Natural killer cell treated with Interleukin-12 subunit alpha and Interleukin-12 subunit beta and Interleukin-15 and Interleukin-18, amount 100 ng/mL, for 72 hours (primary cell): Measurements from ENCODE around the gene NPFFR1. TPM values are rescaled to one million over a fixed set of nuclear protein-coding genes. Genes with fewer than 3 reads are reported as not detected.

ENCODE experiments used
- ATAC-seq, 2 donors: fragments of 150-1000 bp; cut with Tn5 transposase in 1 of 2; sonication (Bioruptor Pico), chemical (Tn5 transposase) in 1 of 2; 2 replicates each; pipeline ENCODE4 v1.10.0; 2021
- DNase-seq: peaks from one replicate; pipeline ENCODE4 v3.0.0; 2022; ENCODE audit warnings: low spot score
- H3K27ac Mint-ChIP-seq, 2 donors: 1 replicate in 1 of 2; 2 replicates in 1 of 2; pipeline ENCODE4 v1.8.0; 2022; ENCODE audit warnings: mixed read lengths in 2 of 2, mild to moderate bottlenecking in 1 of 2, moderate library complexity in 1 of 2
- H3K27me3 Mint-ChIP-seq, 2 donors: 1 replicate in 1 of 2; 2 replicates in 1 of 2; pipeline ENCODE4 v1.8.0; 2022; ENCODE audit warnings: mixed read lengths in 2 of 2
- H3K36me3 Mint-ChIP-seq: one replicate; pipeline ENCODE4 v1.8.0; 2022; ENCODE audit warnings: mixed read lengths
- H3K4me1 Mint-ChIP-seq, 2 donors: 1 replicate in 1 of 2; 2 replicates in 1 of 2; pipeline ENCODE4 v1.8.0; 2022; ENCODE audit warnings: low read depth in 2 of 2, mixed read lengths in 2 of 2, mild to moderate bottlenecking in 1 of 2
- H3K4me3 Mint-ChIP-seq: one replicate; pipeline ENCODE4 v1.8.0; 2022; ENCODE audit warnings: mixed read lengths
- H3K9me3 Mint-ChIP-seq: 2 replicates; pipeline ENCODE4 v1.8.0; 2022; ENCODE audit warnings: mixed read lengths
- total RNA-seq, 2 donors: library from RNA; stranded (reverse); gene quantifications; one replicate each; pipeline ENCODE4 v1.2.3, GENCODE V29; 2022

The NPFFR1 gene
- total RNA-seq, 2 donors from 2014 or later: 0.02 TPM; not detected in 1

DNA sequence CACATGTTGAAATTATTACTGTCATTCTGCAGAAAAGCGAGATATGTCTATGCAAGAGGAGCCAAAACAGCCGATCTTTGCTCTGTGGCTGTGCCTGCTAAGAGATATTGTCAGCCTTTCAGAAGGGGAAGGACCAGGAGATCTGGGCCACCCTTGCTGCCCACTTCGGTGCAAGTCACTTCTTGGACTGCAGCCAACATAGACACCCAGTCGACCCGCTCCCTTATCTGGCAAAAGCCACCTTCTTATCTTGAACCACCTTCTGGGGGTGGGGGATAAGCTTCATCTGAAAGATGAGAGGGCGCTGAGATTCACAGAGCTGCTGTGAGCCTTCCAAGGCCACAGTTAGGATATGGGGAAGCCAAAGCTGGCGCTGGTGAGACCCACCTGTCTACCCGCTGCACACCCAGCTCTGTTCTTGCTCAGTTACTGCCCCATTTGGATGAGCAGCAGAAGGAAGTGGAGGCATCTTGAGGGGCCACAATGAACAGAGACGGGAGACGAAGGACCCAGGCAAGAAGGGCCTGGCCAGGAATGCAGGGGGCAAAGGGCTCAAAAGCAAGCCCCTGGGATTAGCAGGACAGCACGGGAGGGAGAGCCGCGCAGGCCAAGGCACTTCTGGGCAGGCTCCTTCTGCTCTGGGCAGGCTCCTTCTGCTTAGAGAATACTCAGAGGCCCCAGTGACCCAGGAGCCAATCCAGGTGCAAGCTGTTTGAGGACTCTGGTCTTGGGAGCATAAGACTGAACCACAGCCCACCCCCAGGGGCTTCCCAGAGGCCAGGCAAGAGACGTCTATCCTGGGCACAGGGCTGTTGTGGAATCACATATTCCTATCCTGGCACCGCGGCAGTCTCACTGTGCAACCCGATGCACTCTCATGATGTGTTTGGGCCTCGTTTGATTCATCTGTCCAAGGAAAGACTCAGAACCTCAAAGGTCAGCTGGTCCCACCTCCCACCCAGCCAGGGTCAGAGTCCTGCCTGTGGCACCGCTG lies 38.4 kb upstream of the NPFFR1 start:
- no peak overlapping the region for H3K4me3 Mint-ChIP-seq

DNA sequence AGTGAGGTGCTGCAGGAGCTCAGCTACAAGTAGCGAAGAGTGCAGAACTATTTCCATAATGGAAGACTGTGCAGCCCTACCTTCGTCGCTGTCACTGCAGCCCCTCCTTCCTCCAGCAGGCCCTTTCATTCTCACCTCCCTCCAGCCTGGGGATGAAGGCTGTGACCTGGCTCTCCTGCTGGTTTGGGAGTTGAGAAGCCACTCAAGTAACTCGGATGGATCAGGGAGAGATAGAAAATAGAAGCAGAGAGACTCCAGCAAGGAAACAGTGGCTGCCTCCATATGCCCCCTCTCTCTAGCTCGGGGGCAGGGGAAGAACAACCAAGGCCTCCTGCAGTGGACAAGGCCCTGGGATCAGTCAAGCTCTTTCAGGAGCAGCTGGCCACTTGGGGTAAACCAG lies 37.4 kb upstream of the NPFFR1 start:
- ATAC-seq: no peak
- Mint-ChIP-seq H3K9me3 (no peaks in the 10 kb centered on the region), H3K36me3 (no peaks in the 10 kb centered on the region), H3K4me3 (no peak overlapping the region), H3K4me1 (peaks cover 13 to 36% of the 10 kb centered on the region in 2 donors), H3K27me3 (no peaks in the 10 kb centered on the region), H3K27ac (no peak overlapping the region)
- DNase-seq: no peak

More for the DNA sequence above, 38.4 kb upstream of the NPFFR1 start:
- peak overlapping the region; percentile 88 to 90 for H3K27ac Mint-ChIP-seq
- no peaks in the 10 kb centered on the region for H3K9me3 Mint-ChIP-seq
- H3K27me3 Mint-ChIP-seq: no peaks in the 10 kb centered on the region
- H3K36me3 Mint-ChIP-seq: no peaks in the 10 kb centered on the region
- no peak for DNase-seq
- peaks cover 13 to 39% of the 10 kb centered on the region in 2 donors for H3K4me1 Mint-ChIP-seq
- ATAC-seq: no peak

DNA sequence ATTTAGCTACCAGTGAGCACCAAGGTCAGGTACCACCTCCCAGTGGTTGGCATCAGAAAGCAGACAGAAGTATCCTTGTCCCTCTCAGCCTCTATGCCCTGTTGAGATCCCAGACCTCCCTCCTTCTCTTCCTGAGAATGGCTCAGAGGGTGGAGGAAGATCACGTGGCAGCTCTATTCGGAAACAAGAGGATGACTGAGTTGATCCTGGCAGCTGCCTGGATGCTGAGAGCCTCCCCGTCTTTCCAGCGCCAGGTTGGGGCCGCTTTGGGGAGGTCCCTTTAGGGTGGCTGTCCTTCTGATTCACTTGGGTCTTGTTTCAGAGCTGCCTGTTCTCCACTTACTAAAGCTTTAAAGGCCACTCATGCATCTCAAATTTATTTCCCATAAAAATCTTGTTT lies 36.9 kb upstream of the NPFFR1 start:
- peaks cover 13 to 31% of the 10 kb centered on the region in 2 donors for H3K4me1 Mint-ChIP-seq
- H3K27ac Mint-ChIP-seq: no peak overlapping the region

DNA sequence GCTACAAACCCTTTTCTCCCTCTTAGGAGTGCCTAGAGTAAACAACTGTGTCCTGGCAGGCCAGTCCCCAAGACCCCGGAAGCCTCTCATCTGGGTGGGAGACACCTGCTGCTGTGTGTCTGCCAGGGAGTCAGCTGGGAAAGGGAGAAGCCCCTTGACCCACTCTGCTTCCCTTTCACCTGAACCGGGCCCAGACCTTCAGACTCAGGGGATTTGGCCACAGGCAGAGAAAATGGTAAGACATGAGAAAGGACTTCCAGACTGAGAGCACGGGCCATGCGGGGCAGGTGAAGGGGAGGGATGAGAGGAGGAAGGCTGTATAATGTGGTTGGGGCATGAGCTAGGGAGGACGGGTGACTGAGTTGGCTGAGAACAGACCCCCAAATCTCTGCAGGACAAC lies 36.0 kb upstream of the NPFFR1 start:
- Mint-ChIP-seq H3K9me3 (no peaks in the 10 kb centered on the region), H3K4me3 (no peak overlapping the region), H3K4me1 (peaks cover 13 to 26% of the 10 kb centered on the region in 2 donors), H3K27ac (peak overlapping the region in 1 of 2 donors; percentile 31), H3K36me3 (no peaks in the 10 kb centered on the region), H3K27me3 (no peaks in the 10 kb centered on the region)
- DNase-seq (no peak), ATAC-seq (no peak)

More for the DNA sequence above, 36.9 kb upstream of the NPFFR1 start:
- no peak for ATAC-seq
- Mint-ChIP-seq H3K4me3 (no peak overlapping the region), H3K36me3 (no peaks in the 10 kb centered on the region), H3K9me3 (no peaks in the 10 kb centered on the region), H3K27me3 (no peaks in the 10 kb centered on the region)
- no peak for DNase-seq

DNA sequence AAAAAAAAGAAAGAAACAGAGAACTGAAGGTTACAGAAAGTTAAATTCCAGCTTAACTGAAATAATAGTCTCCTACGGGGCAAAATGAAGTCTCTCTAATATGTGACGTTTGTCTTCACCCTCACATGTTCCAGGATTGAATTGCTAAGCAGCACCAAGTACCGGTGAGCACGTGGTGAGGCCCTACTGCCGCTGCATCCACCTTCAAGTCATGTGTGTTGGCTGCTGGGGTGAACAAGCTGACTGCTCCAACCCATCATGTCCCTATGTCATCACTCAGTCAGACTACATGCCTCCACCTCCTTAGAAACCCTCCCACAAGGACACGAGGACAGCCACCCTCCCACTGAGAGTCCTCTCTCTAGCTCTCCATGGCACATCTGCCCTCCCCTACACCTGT lies 35.4 kb upstream of the NPFFR1 start:
- Mint-ChIP-seq H3K27me3 (no peaks in the 10 kb centered on the region), H3K9me3 (no peaks in the 10 kb centered on the region), H3K4me1 (peaks cover 13 to 20% of the 10 kb centered on the region in 2 donors), H3K4me3 (no peak overlapping the region), H3K36me3 (no peaks in the 10 kb centered on the region), H3K27ac (peak overlapping the region in 1 of 2 donors; percentile 31)
- no peak for DNase-seq
- ATAC-seq: no peak

DNA sequence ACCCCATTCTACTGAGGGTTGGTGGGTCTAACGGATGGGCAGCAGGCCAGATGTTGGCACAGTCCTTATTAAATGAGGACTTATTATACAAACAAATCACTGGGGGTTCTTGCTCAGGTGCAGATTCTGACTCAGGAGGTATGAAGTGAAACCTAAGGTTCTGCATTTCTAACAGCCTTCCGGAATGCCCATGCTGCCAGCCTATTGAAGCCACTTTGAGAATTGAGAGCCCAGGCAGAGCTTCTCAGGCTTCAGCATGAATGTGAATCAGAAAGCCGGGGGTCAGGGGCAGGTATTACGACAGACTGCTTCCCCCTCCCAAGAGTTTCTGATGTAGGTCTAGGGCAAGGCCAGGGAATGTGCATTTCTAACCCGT lies 34.1 kb upstream of the NPFFR1 start:
- Mint-ChIP-seq H3K36me3 (no peaks in the 10 kb centered on the region), H3K4me3 (no peak overlapping the region), H3K27ac (no peak overlapping the region), H3K27me3 (no peaks in the 10 kb centered on the region), H3K9me3 (no peaks in the 10 kb centered on the region), H3K4me1 (peaks cover 3 to 8% of the 10 kb centered on the region in 2 donors)
- no peak for DNase-seq
- no peak for ATAC-seq

DNA sequence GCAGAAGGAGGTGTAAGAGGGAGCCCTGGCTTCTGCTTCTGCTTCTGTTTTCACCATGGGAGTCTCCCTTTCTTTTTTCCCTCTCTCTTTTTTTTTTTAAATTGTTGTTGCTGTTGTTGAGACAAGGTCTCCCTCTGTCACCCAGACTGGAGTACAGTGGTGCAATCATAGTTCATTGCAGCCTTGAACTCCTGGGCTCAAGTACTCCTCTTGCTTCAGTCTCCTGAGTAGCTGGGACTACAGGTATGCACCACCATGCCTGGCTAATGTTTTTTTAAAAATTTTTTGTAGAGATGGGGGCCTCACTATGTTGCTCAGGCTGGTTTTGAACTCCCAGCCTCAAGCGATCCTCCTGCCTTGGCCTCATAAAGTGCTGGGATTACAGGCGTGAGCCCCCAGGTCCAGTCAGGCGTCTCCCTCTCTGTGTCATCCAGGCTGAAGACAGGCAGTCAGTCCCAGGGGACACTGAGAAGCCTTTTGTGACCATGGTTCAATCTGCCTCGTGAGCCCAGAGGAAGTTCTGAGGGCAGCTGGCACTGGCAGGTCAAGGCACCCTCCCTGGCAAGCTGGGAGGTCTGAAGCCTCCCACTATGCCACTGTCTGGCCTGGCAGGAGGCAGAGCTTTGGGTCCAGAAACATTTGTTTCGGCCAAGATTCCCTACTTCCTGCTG lies 33.6 kb upstream of the NPFFR1 start:
- peaks cover 0 to 3% of the 10 kb centered on the region in 2 donors for H3K4me1 Mint-ChIP-seq
- DNase-seq (no peak), ATAC-seq (no peak)
- H3K27ac Mint-ChIP-seq: peak overlapping the region in 1 of 2 donors; percentile 18
- H3K9me3 Mint-ChIP-seq: no peaks in the 10 kb centered on the region
- no peaks in the 10 kb centered on the region for H3K27me3 Mint-ChIP-seq
- no peaks in the 10 kb centered on the region for H3K36me3 Mint-ChIP-seq
- no peak overlapping the region for H3K4me3 Mint-ChIP-seq

DNA sequence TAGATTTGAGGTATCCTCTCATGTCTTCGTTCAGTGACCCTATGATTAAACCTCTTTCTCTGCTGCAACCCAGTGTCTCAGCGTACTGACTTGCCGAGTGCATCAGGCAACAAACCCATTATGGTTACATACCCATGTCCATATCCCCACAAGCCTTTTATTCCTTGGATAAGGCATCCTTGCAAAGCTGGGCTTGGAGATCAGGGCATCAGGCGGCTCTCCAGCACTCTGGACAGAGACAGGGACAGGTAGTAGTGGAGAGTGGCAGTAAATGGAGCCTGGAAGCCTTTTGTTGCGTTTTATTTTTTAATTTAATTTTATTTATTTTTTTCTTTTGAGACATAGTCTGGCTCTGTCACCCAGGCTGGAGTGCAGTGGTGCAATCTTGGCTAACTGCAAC lies 32.0 kb upstream of the NPFFR1 start:
- no peaks in the 10 kb centered on the region for H3K4me1 Mint-ChIP-seq
- no peaks in the 10 kb centered on the region for H3K27me3 Mint-ChIP-seq
- no peaks in the 10 kb centered on the region for H3K9me3 Mint-ChIP-seq
- no peaks in the 10 kb centered on the region for H3K36me3 Mint-ChIP-seq
- DNase-seq (no peak), ATAC-seq (no peak)
- peak overlapping the region in 1 of 2 donors; percentile 16 for H3K27ac Mint-ChIP-seq
- H3K4me3 Mint-ChIP-seq: no peak overlapping the region

DNA sequence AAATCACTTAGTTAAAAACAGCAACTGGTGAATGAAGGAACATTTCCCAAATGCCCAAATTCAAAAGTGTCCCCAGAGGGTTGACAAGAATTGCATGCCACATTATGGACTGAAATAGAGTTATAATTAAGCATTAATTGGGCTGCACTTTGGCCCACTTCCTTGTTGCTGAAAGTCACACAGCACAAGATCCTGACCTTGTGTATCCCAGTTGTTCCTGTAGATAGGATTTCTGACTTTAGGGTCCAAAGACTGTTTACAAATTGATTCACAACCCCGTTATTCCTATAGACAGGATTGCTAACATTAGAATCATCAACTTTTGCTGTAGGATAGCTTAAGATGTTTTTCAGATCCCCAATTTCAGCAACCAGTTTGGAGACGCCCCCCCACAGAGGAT lies 31.5 kb upstream of the NPFFR1 start:
- peak overlapping the region in 1 of 2 donors; percentile 16 for H3K27ac Mint-ChIP-seq
- H3K9me3 Mint-ChIP-seq: no peaks in the 10 kb centered on the region
- no peaks in the 10 kb centered on the region for H3K36me3 Mint-ChIP-seq
- H3K4me3 Mint-ChIP-seq: no peak overlapping the region
- no peaks in the 10 kb centered on the region for H3K27me3 Mint-ChIP-seq
- ATAC-seq (no peak), DNase-seq (no peak)
- no peaks in the 10 kb centered on the region for H3K4me1 Mint-ChIP-seq

DNA sequence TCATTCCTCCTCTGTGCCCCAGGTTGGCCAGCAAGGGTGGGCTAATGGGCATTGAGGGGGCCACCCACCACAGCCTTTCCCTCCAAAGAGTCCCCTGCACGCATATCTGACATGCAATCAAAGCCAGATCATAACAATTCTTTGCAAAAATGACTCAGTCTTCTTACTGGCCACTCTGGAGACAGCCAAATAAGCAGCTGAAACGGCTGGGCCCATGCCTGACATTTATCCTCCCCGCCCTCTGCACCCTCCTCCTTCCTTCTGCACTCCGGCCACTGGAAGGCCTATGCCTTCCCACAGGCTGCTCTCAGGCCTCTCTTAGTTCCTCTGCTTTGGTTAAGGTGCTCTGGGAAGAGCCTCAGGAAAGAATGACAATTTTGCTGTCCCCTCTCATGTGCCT lies 29.2 kb upstream of the NPFFR1 start:
- no peaks in the 10 kb centered on the region for H3K36me3 Mint-ChIP-seq
- no peaks in the 10 kb centered on the region for H3K9me3 Mint-ChIP-seq
- DNase-seq (no peak), ATAC-seq (no peak)
- no peak overlapping the region for H3K4me3 Mint-ChIP-seq
- no peaks in the 10 kb centered on the region for H3K27me3 Mint-ChIP-seq
- H3K4me1 Mint-ChIP-seq: peaks cover 0 to 1% of the 10 kb centered on the region in 2 donors
- H3K27ac Mint-ChIP-seq: peak overlapping the region in 1 of 2 donors; percentile 56

DNA sequence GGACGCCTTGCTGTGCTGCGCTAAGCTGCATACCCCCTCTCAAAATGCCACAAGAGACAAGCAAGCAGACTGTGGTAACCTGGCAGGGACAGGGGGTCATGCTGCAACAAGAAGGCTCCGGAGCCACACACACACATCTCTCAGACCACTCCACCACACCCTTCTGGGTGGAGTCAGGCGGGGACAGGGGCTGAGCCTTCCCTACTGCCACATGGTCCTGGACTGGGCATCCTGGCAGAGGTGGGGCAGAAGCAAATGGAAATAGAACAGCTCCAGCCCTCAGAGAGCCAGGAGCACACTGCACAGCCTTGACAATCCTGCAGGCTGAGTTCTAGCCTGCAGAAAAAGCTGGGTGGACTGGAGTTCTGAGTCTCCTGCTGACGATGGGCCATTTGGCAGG lies 28.4 kb upstream of the NPFFR1 start:
- Mint-ChIP-seq H3K27me3 (no peaks in the 10 kb centered on the region), H3K4me1 (peaks cover 0 to 2% of the 10 kb centered on the region in 2 donors), H3K4me3 (no peak overlapping the region), H3K27ac (no peak overlapping the region), H3K36me3 (no peaks in the 10 kb centered on the region), H3K9me3 (no peaks in the 10 kb centered on the region)
- ATAC-seq: no peak
- no peak for DNase-seq

DNA sequence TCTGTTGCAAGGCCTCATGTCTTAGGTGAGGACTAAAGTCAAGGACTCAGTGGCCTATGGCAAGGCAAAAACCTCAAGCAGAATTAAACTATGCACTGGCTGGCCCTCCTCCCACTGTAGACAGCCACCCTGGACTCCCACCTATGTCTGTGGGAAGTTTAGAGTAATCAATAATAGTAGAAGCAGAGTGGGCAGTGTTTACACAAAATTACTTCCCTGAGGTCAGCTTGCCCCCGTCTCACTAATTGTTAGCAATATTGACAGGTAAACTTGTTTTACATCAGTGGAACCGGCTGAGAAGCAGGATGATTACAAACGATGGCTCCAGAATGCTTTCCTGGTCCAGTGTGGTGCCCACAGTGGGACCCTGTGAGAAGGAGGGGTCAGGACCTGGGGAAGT lies 27.9 kb upstream of the NPFFR1 start:
- Mint-ChIP-seq H3K4me3 (no peak overlapping the region), H3K27me3 (no peaks in the 10 kb centered on the region), H3K27ac (no peak overlapping the region), H3K4me1 (peaks cover 0 to 3% of the 10 kb centered on the region in 2 donors), H3K36me3 (no peaks in the 10 kb centered on the region), H3K9me3 (no peaks in the 10 kb centered on the region)
- no peak for ATAC-seq
- no peak for DNase-seq

DNA sequence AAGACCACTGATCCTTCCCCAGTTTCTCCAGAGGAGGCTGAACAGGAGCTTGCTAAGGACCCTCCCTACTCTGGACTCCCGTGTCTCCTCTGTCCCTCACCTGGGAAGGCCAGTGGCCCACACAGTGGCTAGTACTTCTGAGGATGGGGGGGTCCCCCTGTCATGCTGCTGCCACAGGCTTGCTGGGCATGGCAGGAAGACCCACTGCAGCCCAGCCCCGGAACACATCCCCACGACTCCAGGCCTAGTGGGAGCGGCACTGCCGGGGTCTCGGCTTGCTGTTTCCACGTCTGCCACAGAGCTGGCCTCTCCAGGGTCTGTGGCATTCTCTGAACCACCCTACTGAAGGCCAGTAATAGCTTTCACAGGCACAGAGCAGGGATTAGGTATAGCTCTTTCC lies 25.9 kb upstream of the NPFFR1 start:
- H3K27ac Mint-ChIP-seq: no peak overlapping the region
- ATAC-seq: no peak
- H3K36me3 Mint-ChIP-seq: no peaks in the 10 kb centered on the region
- no peaks in the 10 kb centered on the region for H3K9me3 Mint-ChIP-seq
- H3K4me1 Mint-ChIP-seq: peaks cover 0 to 6% of the 10 kb centered on the region in 2 donors
- H3K27me3 Mint-ChIP-seq: no peaks in the 10 kb centered on the region
- H3K4me3 Mint-ChIP-seq: no peak overlapping the region
- no peak for DNase-seq
